NK-92 (cell line): ENCODE measurements around the gene TMPRSS5.

ENCODE experiments used
- DNase-seq: peaks from one replicate; lab custom pipeline; 2025; ENCODE audit not compliant: unreplicated experiment; lab: John Stamatoyannopoulos, UW

The TMPRSS5 gene

GRCh38 chr11:113670149-113670830, 35.8 kb downstream of the TMPRSS5 start:
- no peak for DNase-seq

DNA sequence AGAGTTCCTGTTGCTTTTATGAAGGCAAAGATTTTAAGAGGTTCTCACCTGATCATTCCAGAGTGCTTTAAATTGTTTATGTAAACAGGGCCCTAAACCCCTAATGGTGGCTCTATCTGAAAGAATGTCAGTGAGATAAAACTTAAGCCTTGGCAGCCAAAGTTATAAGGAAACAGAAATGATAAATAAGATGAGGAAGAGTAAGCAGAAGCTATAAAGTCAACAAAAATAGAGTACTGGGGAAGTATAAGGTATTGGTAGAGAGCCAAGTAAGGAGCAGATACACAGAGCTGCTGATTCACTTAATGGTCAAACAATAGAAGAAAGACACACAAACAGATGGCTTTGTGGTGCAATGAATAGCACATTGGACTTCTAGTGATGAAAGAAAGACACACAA, 37.9 kb downstream of the TMPRSS5 start:
- DNase-seq, result no peak

DNA sequence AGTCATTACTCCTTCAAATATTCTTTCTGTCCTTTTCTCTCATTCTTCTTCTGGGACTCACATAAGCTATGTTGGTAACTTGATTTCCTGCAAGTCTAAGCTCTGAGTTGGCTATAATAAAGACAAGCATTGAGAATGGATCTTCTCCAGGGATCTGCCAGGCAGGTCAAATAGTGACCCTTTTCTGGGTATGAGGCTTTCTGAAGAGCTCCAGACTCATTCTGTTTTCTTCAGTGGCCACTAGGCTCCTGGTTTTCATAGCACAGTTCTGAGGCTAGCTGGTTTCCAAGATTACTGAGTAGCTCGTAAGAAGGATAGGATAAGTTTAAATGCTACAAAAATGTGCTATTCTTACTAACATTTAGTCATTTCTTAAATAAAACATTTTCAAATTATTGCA, 38.3 kb downstream of the TMPRSS5 start:
- DNase-seq, result no peak

DNA sequence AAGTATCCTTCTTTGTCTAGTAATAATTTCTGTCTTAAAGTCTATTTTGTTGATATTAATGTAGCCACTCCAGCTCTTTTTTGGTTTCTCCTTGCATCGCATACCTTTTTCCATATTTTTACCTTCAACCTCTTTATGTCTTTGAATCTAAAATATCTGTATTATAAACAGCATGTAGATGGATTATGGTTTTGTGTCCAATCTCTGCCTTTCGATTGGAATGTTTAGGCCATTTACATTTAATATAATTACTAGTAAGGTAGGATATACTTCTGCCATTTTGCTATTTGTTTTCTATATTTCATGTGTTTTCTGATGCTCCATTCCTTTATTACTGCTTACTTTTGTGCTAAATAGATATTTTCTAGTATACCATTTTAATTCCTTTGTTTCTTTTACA, 39.5 kb downstream of the TMPRSS5 start:
- no peak for DNase-seq

GRCh38 chr11:113664981-113665710, 41.0 kb downstream of the TMPRSS5 start:
- no peak for DNase-seq

- no peak for DNase-seq
These were observed 41.8 kb downstream of the TMPRSS5 start for GRCh38 chr11:113664069-113664980.

- no peak for DNase-seq
These were observed 42.5 kb downstream of the TMPRSS5 start for GRCh38 chr11:113663567-113663966.

DNA sequence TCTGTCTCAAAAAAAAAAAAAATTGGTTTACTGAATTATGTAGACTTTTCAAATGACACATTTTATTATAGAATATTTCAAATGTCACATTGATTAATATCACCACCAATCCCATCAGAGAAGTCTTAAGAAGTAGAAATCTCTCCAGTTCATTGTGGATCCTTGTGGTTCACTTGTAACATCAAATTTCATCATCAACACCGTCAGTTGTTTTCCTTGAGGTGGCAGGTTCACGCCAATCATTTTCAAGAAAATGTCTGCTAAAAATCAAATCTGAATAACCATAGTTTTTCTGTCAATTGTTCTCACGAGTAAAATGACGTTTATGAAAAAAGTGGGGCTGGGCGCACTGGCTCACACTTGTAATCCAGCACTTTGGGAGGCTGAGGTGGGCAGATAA, 50.3 kb downstream of the TMPRSS5 start:
- no peak for DNase-seq

DNA sequence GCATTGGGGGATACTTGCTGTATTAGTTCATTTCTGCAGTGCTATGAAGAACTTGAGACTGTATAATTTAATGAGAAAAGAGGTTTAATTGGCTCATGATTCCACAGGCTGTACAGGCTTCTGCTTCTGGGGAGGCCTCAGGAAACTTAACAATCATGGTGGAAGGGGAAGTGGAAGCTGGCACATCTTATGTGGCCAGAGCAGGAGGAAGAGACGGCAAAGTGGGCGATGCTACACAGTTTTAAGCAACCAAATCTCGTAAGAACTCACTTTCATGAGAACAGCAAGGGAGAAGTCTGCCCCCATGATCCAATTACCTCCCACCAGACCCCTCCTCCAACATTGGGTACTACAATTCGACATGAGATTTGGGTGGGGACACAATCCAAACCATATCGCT, 55.1 kb downstream of the TMPRSS5 start:
- DNase-seq, result no peak

- DNase-seq, result no peak
These were observed 56.8 kb downstream of the TMPRSS5 start for GRCh38 chr11:113649311-113649710.

- DNase-seq, result no peak
These were observed 58.3 kb downstream of the TMPRSS5 start for GRCh38 chr11:113647856-113648255.

GRCh38 chr11:113647108-113647507, 59.0 kb downstream of the TMPRSS5 start:
- DNase-seq, result no peak

DNA sequence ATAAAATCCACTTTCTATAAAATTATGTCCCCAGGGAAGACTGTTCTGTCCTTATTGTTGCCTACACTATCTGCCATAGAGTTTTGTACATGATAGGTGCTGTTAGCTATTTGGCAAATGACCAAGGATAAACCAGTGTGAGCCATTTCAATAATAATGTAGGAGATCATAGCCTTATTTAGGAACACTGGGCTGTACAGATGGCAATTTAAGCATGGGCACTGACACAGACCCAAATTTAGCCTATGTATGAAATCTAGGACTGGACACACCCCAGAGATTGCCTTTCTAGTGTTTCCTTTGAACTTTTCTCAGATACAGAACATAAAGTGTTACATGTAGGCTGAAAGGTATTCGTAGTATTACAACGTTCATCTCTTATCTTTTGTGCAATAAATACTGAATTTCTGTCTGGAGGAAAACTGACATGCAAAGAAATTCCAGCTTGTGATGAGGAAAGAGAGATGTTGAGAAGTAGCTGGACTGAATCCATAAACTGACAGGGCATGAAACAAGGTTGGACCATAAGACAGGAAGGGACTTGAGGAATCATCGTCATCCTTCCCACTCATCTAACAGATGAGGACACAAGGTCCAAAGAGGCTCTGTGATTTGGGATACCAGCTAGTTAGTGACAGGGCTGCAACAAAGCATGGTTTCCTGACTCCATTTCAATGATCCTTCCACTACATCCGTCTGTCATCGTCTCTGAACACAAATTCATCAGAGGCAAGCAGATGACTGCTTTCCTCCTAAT, 60.3 kb downstream of the TMPRSS5 start:
- DNase-seq, result no peak

GRCh38 chr11:113644605-113645004, 61.5 kb downstream of the TMPRSS5 start:
- no peak for DNase-seq

- DNase-seq, result no peak
These were observed 62.4 kb downstream of the TMPRSS5 start for GRCh38 chr11:113643701-113644100.

DNA sequence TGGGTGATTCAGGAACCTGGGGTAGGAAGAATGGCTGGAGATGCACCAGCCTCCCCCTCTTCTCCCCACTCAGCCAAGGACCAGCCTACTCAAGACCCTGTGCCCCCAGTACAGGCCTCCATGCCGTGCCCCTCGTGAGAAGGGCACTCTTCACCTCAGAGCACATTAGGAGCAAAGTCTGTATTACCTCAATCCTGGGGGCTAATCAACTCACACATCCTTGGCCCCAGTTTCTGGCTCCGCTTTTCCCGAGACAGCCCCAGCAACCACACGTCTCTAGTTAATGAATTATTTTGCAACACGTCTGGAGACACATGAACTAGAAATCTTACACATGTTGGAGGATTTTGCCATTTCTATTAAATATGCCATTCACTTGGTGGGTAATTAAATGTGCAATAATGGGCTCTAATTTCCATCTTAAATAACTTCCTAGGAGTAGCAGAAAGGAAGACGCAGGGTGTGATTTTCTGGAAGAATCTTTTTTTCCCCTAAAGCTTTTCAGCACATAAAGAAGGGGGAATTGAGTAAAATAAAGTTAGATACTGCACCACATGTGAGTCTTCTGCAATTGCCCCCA, 63.0 kb downstream of the TMPRSS5 start:
- DNase-seq, result no peak

DNA sequence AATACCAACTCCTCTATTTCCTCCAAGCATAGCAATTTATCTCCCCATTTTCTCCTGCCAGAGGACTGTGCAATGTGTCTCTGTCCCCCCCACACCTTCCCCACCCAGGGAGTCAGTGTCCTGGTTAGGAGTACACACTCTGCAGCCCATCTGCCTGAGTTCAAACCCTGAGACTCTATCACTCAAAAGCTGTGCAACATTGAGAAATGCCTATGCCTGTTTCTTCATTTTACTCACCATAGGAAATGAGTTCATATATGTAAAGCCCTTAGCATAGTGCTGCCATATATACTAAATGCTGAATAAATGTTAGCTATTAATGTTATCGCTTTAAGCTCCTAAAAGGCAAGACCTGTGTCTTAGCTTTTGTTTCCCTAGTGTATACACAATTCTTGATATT, 64.0 kb downstream of the TMPRSS5 start:
- no peak for DNase-seq

DNA sequence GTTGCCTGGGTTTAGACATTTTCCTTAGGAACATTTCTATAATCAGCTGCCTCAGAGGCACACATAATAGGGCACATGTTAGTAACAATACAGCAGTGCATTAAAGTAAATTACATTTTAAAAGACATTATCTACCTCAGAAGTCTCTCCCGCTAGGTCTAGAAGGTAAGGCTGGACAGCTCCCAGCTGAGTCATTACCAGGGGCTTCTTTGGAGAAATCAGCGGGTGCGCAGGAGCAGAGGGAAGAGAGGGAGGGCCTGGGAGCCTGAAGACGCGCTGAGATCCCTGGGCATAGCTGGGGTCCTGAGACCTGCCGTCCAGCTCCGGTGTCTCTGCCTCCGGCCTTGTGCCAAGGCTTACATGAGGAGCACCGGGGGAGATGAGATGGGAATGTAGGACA, 67.7 kb downstream of the TMPRSS5 start:
- DNase-seq, result no peak

DNA sequence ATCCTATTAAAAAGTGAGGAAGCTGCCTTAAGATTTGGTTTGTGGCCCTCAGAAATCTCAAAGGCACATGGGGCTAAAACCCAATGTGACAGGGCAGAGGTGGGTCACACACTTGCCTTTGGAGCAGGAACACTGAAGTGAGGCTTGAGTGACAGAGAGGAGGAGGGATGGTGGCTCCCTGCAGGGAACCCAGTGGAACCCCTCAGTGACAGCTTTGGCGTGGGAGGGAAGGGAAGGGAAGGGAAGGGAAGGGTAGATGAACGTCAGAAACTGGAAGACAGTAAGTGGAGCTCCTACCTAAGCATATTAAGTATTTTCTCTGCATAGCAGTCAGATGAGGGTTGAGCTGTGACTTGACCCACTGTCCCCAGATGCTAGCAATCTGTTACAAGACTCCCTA, 68.5 kb downstream of the TMPRSS5 start:
- no peak for DNase-seq
